ENCODE measurements around the gene SMIM36. TPM values are rescaled to one million over a fixed set of nuclear protein-coding genes. Genes with fewer than 3 reads are reported as not detected.

The SMIM36 gene
- total RNA-seq: not detected

DNA sequence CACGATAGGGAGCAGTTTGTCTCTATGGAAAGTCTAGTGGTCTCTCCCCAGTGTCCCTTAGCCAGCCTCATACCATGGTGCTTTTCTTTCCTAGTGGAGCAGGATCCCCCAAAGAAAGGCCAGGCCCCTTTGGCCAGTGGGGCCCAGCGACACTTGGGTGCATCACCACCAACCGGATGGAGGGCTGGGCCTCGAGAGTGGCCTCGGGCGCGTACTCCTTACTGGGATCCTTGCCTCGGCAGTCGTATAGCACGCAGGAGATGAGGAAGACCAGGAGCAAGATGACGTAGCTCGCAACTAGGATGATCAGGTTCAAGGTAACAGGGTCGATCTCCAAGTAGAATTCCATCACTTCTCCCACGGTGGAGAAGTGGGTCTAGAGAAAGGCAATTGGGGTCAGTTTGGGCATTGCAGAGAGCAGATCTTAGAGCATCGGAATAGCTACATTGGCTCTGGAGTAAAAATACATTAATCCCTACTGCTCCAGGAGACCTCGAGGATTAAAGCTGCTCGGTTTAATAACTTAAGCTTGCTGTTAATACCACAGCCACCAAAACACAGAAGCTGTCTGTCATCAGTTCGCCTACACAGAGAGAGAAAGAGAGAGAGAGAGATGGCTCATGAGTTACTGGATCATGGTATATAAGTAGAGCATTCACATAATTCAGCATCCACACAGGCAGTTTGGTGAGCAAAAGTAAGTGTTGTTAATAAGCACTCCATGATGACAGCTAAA, at the start of gene SMIM36:
TSS of gene SMIM36 (minus strand) at position 467 of the 736 bp plus-strand sequence.
- DNase-seq (ENCODE audit: low spot score): no peak
- TF ChIP-seq, protein P1, sequence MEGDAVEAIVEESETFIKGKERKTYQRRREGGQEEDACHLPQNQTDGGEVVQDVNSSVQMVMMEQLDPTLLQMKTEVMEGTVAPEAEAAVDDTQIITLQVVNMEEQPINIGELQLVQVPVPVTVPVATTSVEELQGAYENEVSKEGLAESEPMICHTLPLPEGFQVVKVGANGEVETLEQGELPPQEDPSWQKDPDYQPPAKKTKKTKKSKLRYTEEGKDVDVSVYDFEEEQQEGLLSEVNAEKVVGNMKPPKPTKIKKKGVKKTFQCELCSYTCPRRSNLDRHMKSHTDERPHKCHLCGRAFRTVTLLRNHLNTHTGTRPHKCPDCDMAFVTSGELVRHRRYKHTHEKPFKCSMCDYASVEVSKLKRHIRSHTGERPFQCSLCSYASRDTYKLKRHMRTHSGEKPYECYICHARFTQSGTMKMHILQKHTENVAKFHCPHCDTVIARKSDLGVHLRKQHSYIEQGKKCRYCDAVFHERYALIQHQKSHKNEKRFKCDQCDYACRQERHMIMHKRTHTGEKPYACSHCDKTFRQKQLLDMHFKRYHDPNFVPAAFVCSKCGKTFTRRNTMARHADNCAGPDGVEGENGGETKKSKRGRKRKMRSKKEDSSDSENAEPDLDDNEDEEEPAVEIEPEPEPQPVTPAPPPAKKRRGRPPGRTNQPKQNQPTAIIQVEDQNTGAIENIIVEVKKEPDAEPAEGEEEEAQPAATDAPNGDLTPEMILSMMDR (IDR thresholded peaks at IDR 0.05): no peak
- ATAC-seq (ENCODE audit: low FRiP score): no peak

DNA sequence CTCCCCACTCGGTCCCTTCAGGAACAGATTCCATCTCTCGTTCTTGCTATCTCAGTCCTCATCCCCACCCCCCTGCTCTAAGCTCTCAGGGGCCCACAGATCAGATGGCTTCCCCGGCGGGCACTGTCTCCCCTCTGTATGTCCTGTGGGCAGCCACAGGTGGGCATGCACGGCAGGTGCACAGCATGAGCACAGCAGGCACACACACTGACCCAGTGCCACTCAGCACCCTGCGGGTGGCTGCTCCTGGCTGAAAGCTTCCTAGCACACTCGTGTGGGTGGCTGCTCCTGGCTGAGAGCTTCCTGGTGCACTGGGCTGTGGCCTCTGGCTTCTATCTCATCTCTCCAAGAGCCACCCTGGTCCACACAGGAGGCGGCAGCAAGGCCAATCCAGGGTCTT, 44.5 kb upstream of the SMIM36 start:
- TF ChIP-seq, protein P1 (IDR thresholded peaks at IDR 0.05): no peak
- ATAC-seq (ENCODE audit: low FRiP score) (no peak), DNase-seq (ENCODE audit: low spot score) (no peak)

DNA sequence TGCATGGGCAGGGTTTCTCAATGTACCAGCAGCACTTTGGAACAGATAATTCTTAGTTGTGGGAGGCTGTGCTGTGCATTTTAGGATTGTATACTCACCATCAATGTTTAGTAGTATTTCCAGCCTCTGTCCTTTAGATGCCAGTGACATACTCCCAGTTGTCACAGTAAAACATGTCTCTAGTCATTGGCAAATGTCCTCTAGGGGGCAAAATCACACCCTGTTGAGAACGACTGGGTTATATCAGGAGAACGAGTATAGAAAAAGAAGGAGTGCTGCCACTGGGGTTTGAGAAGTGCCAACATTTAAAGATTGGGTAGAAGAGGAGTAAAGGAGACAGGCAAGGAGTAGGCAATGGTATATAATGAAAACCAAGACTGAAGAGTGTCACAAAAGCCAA, 37.9 kb upstream of the SMIM36 start:
- DNase-seq (ENCODE audit: low spot score) (no peak), ATAC-seq (ENCODE audit: low FRiP score) (no peak)
- TF ChIP-seq, protein P1 (IDR thresholded peaks at IDR 0.05): no peak

DNA sequence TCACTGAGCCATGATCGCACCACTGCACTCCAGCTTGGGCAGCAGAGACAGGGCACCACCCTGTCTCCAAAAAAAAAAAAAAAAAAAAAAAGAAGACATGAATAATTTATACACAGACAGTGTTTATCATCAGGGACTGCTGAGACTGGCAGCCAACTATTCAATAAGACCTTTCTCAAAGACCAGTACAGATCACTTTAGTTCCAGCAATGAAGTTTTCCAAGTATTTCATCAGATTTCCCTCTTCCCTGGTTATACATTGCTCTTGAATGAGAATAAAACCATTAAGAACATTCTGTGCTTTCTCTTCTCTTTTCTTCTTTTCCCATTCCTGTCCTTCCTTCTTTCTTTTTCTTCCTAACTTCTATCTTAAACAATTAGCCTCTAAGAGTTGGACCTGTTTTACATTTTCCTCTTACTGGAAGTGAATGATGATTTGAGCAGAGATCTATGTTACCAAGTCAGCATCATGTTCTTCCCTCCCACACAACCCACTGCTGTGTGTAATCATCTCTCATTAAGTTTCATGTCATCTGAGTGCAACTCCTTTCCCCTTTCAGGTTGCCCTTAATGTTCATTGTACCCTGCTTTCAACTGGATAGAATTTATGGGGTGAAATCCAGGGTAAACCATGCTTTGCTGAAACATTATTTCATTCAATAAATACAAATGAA, 35.9 kb upstream of the SMIM36 start:
- peak; percentile 82 for ATAC-seq (ENCODE audit: low FRiP score)
- TF ChIP-seq, protein P1 (IDR thresholded peaks at IDR 0.05): no peak
- no peak for DNase-seq (ENCODE audit: low spot score)

GRCh38 chr17:55546481-55546880, 35.2 kb upstream of the SMIM36 start:
- DNase-seq (ENCODE audit: low spot score) (no peak), ATAC-seq (ENCODE audit: low FRiP score) (no peak)
- TF ChIP-seq, protein P1 (IDR thresholded peaks at IDR 0.05): no peak

- ATAC-seq (ENCODE audit: low FRiP score) (no peak), DNase-seq (ENCODE audit: low spot score) (no peak)
- TF ChIP-seq, protein P1 (IDR thresholded peaks at IDR 0.05): no peak
Measured at GRCh38 chr17:55545806-55546205, 34.6 kb upstream of the SMIM36 start.

GRCh38 chr17:55543709-55544108, 32.5 kb upstream of the SMIM36 start:
- no peak for ATAC-seq (ENCODE audit: low FRiP score)
- TF ChIP-seq, protein P1 (IDR thresholded peaks at IDR 0.05): no peak
- no peak for DNase-seq (ENCODE audit: low spot score)

Measured in omental fat pad (tissue), 4 donors.